GM19239 (cell line): Measurements from ENCODE around the gene ST7L.
"Not testable (repeated sequence)": the region's sequence is repeated elsewhere in the genome, so short reads cannot be mapped to it uniquely, and the experiment has no call there.

Experiments used
- DNase-seq: peaks from one replicate; pipeline ENCODE4 v3.0.0; 2011; ENCODE audit warnings: low spot score; ENCODE audit not compliant: insufficient read length
- FAIRE-seq: peaks from 2 replicates; lab custom pipeline; 2011; peaks lifted over from hg19 to GRCh38; lab: Jason Lieb, UNC

The ST7L gene, protein sequence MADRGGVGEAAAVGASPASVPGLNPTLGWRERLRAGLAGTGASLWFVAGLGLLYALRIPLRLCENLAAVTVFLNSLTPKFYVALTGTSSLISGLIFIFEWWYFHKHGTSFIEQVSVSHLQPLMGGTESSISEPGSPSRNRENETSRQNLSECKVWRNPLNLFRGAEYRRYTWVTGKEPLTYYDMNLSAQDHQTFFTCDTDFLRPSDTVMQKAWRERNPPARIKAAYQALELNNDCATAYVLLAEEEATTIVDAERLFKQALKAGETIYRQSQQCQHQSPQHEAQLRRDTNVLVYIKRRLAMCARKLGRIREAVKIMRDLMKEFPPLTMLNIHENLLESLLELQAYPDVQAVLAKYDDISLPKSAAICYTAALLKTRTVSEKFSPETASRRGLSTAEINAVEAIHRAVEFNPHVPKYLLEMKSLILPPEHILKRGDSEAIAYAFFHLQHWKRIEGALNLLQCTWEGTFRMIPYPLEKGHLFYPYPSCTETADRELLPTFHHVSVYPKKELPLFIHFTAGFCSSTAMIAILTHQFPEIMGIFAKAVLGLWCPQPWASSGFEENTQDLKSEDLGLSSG

GRCh38 chr1:112618721-112619517 is at the start of gene ST7L:
Gene ST7L, minus strand, starts transcription at chr1:112619141. Its CDS starts 28 bp downstream, at chr1:112619113.
- DNase-seq (no peak), FAIRE-seq (peak; percentile 82)

DNA sequence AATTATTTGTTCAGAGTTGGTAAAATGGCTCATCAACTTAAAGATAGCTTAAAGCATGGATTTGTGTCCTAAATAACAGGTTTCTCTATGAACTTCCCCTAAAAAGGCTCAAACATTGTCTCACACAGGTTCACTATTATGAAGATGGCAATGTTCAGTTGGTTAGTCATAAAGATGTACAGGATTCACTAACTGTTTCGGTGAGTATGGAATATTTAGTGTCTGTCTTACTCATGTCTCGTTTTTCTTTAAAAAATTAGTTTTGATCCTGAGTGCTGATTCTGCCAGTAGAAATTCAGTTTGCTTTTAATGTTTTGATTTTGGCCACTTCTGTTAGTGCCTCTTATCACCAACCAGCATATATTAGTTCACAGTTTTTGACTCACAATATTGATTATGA is 48.0 kb upstream of the ST7L start:
- DNase-seq (no peak), FAIRE-seq (no peak)

GRCh38 chr1:112665857-112666256 is 46.9 kb upstream of the ST7L start:
- no peak for DNase-seq
- no peak for FAIRE-seq

GRCh38 chr1:112651205-112651604 is 32.3 kb upstream of the ST7L start:
- no peak for DNase-seq
- FAIRE-seq: no peak

GRCh38 chr1:112646225-112646624 is 27.3 kb upstream of the ST7L start:
- DNase-seq: no peak
- FAIRE-seq: no peak

- DNase-seq (no peak), FAIRE-seq (no peak)
Observed at GRCh38 chr1:112643080-112643479, 24.1 kb upstream of the ST7L start.

GRCh38 chr1:112640437-112640836 is 21.5 kb upstream of the ST7L start:
- FAIRE-seq: not testable (repeated sequence)

GRCh38 chr1:112638110-112638428 is 19.1 kb upstream of the ST7L start:
- DNase-seq: no peak
- FAIRE-seq: no peak

More at GRCh38 chr1:112640437-112640836, 21.5 kb upstream of the ST7L start:
- not testable (repeated sequence) for DNase-seq

DNA sequence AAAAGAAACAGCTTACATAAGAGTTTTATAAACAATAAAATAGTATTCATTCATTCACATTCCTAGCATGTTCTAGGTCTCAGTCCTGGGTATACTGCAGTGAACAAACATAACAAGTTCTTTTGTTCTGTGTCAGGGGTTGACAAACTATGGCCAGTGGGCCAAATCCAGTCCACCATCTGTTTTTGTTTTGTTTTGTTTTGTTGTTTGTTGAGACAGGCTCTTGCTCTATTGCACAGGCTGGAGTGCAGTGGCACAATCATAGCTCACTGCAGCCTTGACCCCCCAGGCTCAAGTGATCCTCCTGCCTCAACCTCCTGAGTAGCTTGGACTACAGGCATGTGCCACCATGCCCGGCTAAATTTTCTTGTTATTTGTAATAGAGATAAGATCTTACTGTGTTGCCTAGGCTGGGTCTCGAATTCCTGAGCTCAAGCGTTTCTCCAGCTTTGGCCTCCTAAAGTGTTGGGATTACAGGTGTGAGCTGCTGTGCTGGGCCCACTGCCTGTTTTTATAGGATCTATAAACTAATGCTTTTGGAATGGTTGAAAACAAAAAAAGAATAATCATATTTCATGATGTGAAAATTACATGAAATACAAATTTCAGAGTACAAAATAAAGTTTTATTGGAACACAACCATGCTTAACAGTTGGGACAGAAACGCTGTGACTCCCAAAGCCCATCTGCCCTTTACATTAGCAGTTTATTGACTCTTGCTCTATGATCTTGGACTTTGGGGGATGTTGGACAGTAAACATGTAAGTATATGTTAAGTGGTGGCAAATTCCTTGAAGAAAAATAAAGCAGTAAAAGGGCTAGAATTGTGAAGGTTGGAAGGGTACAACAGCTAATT is 18.5 kb upstream of the ST7L start:
- FAIRE-seq (no peak), DNase-seq (no peak)

DNA sequence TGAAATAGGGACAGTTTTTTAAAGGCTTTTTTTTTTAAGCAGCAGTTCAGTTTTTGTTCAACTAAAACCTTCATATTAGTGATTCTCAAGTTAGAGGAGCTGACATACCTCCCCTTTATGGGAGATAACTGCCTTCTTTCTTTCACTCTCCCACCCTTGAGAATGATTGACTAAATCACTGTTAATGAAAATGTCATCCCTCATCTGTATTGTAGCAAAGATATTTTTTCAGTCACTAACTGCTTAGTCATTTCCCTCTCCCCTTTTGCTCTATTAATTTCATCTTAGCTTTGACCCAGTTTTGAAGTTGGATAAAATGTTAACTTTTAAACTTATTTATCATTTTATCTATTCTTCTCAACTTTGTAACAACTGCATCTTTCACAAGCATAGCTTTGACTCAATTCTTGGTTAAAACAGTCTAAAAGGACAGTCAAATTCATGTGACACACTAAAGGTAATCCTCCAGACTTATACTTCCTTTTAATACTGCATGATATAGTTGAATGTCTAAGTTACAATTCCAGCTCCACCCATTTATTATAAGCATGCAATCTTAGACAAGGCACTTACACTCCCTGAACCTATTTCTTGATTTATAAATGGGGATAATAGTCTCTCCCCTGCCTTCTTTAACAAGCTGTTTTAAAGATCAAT is 17.8 kb upstream of the ST7L start:
- no peak for DNase-seq

GRCh38 chr1:112636056-112636455 is 17.1 kb upstream of the ST7L start:
- no peak for FAIRE-seq

More for the DNA sequence above, 17.8 kb upstream of the ST7L start:
- FAIRE-seq: no peak

GRCh38 chr1:112634367-112634766 is 15.4 kb upstream of the ST7L start:
- DNase-seq: no peak
- no peak for FAIRE-seq

More at GRCh38 chr1:112636056-112636455, 17.1 kb upstream of the ST7L start:
- DNase-seq: no peak

DNA sequence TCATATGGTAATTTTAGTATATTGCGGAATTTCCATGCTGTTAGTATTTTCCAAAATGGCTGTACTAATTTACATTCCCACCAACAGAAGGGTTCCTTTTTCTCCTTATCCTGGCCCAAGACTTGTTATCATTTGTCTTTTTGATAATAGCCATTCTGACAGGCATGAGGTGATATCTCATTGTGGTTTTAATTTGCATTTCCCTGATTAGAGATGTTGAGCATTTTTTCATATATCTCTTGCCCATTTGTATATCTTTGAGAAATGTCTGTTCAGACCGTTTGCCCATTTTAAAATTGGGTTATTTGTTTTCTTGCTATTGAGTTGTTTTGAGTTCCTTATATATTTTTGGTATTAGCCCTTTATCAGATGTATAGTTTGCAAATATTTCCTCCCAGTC is 14.7 kb upstream of the ST7L start:
- FAIRE-seq (no peak), DNase-seq (no peak)

GRCh38 chr1:112629256-112629655 is 10.3 kb upstream of the ST7L start:
- no peak for FAIRE-seq
- no peak for DNase-seq

- FAIRE-seq: no peak
- DNase-seq: no peak
Observed at GRCh38 chr1:112628516-112628915, 9.6 kb upstream of the ST7L start.

- FAIRE-seq (no peak), DNase-seq (no peak)
Observed at GRCh38 chr1:112626887-112627286, 7.9 kb upstream of the ST7L start.

GRCh38 chr1:112626193-112626592 is 7.3 kb upstream of the ST7L start:
- no peak for FAIRE-seq

DNA sequence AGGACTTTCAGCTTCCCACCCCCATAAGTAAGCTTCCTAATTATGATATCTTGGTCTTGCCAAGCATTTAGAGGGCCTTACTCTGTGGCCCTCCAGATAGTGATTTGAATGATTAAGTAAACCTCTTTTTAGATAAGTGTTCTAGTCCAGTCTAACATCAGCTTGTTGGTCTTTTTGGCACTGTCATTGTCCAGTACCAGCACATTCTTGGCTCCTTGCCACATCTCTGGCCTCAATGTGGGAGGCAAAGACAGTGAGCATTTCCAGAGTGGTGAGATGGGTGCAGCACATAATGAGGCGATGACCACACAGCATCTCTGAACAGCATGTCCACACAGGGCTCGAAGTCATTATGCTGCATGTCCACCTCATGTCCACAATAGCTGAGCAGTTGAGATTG is 6.8 kb upstream of the ST7L start:
- DNase-seq: no peak
- FAIRE-seq: no peak

More at GRCh38 chr1:112626193-112626592, 7.3 kb upstream of the ST7L start:
- DNase-seq: no peak

DNA sequence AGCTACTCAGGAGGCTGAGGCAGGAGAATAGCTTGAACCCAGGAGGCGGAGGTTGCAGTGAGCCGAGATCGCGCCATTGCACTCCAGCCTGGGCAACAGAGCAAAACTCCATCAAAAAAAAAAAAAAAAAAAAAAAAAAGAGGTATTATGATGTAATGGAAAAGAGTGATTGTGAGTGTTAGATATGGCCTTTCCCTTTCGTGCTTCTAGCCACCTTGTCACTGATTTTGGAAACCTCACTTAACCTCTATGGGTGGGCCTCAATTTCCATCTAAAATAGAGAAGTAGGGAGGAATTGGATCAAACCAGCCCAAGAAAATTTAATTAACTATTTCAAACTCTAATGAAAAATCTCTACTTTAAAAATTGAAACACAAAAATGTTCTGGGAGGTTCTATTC is 5.6 kb upstream of the ST7L start:
- FAIRE-seq, DNase-seq: not testable (repeated sequence)

- FAIRE-seq: no peak
Observed at GRCh38 chr1:112620377-112620695, 1.4 kb upstream of the ST7L start.

More at GRCh38 chr1:112620377-112620695, 1.4 kb upstream of the ST7L start:
- DNase-seq: no peak
